Loucy (cell line): ENCODE measurements around the gene BACE1.

ENCODE experiments used
- H2AFZ ChIP-seq: fragments of 200-600 bp; sonication (generic); 2 replicates; pipeline ENCODE4 v1.6.0; 2016; ENCODE audit warnings: antibody characterized with exemption, mild to moderate bottlenecking, low read length, moderate library complexity
- H3F3A ChIP-seq: fragments of 200-600 bp; 2 replicates; pipeline ENCODE4 v1.6.0; 2016; ENCODE audit warnings: antibody characterized with exemption, low read depth, mild to moderate bottlenecking
- H3K27me3 ChIP-seq: fragments of 200-600 bp; sonication (generic); 2 replicates; pipeline ENCODE4 v1.6.1; 2014; ENCODE audit warnings: low read length, mild to moderate bottlenecking; ENCODE audit not compliant: insufficient read depth, poor library complexity, severe bottlenecking
- H3K36me3 ChIP-seq: fragments of 200-600 bp; sonication (generic); 2 replicates; pipeline ENCODE4 v1.6.1; 2016; ENCODE audit warnings: low read length; ENCODE audit not compliant: insufficient read depth
- H3K4me1 ChIP-seq: fragments of 200-600 bp; sonication (generic); 2 replicates; pipeline ENCODE4 v1.5.1; 2014; ENCODE audit warnings: low read length, mild to moderate bottlenecking; ENCODE audit not compliant: insufficient read depth, poor library complexity, severe bottlenecking
- H3K4me2 ChIP-seq: fragments of 200-600 bp; sonication (generic); 2 replicates; pipeline ENCODE4 v1.6.0; 2014; ENCODE audit warnings: antibody characterized with exemption, low read length, low read depth, mild to moderate bottlenecking; ENCODE audit not compliant: poor library complexity, severe bottlenecking
- H3K4me3 ChIP-seq: fragments of 200-600 bp; sonication (generic); 2 replicates; pipeline ENCODE4 v1.5.1; 2014; ENCODE audit warnings: low read length, mild to moderate bottlenecking, mixed read lengths; ENCODE audit not compliant: poor library complexity, severe bottlenecking
- H3K79me2 ChIP-seq: fragments of 200-600 bp; sonication (generic); 2 replicates; pipeline ENCODE4 v1.6.1; 2014; ENCODE audit warnings: low read length; ENCODE audit not compliant: insufficient read depth
- H3K9ac ChIP-seq: fragments of 200-600 bp; sonication (generic); 2 replicates; pipeline ENCODE4 v1.6.0; 2014; ENCODE audit warnings: mild to moderate bottlenecking, low read depth, low read length, moderate library complexity; ENCODE audit not compliant: poor library complexity, severe bottlenecking
- H3K9me2 ChIP-seq: fragments of 200-600 bp; sonication (generic); replicated peaks from 2 replicates; pipeline ENCODE4 v1.6.1; 2016; ENCODE audit warnings: low read depth, low read length, mixed read lengths
- H3K9me3 ChIP-seq: fragments of 200-600 bp; sonication (generic); 2 replicates; pipeline ENCODE4 v1.6.1; 2014; ENCODE audit warnings: mild to moderate bottlenecking, antibody characterized with exemption, low read length, low read depth; ENCODE audit not compliant: insufficient read depth
- H4K20me1 ChIP-seq: fragments of 200-600 bp; sonication (generic); 2 replicates; pipeline ENCODE4 v1.6.0; 2014; ENCODE audit warnings: antibody characterized with exemption, low read length, mild to moderate bottlenecking; ENCODE audit not compliant: insufficient read depth, poor library complexity, severe bottlenecking
- CTCF ChIP-seq: fragments of 200-600 bp; sonication (generic); conservative IDR thresholded peaks from 2 replicates; pipeline ENCODE4 v1.5.1; 2014; ENCODE audit warnings: mild to moderate bottlenecking, antibody characterized with exemption, low read length
- EZH2phosphoT487 ChIP-seq: fragments of 200-600 bp; IDR thresholded peaks from 2 replicates; pipeline ENCODE4 v1.6.1; 2018; ENCODE audit warnings: antibody characterized with exemption, mild to moderate bottlenecking, moderate library complexity, borderline replicate concordance

The BACE1 gene

GRCh38 chr11:117354550-117354949, 38.5 kb upstream of the BACE1 start:
- Histone ChIP-seq H3K9me2 (no peaks in the 10 kb centered on the region), H3K79me2 (no peaks in the 10 kb centered on the region), H3K4me2 (no peak overlapping the region), H2AFZ (no peak overlapping the region), H3K36me3 (peaks cover 6% of the 10 kb centered on the region; the same call in 1 of the 2 replicates), H3K9me3 (no peaks in the 10 kb centered on the region), H3K27me3 (no peaks in the 10 kb centered on the region), H3K9ac (no peak overlapping the region), H4K20me1 (no peaks in the 10 kb centered on the region), H3K4me1 (no peaks in the 10 kb centered on the region), H3K4me3 (no peak overlapping the region), H3F3A (no peaks in the 10 kb centered on the region)
- no peak for TF ChIP-seq EZH2phosphoT487
- no peak for TF ChIP-seq CTCF

- Histone ChIP-seq H3K27me3 (no peaks in the 10 kb centered on the region), H3K4me3 (no peak overlapping the region), H3F3A (no peaks in the 10 kb centered on the region), H3K9me3 (no peaks in the 10 kb centered on the region), H4K20me1 (no peaks in the 10 kb centered on the region), H2AFZ (no peak overlapping the region), H3K79me2 (no peaks in the 10 kb centered on the region), H3K9me2 (no peaks in the 10 kb centered on the region), H3K4me2 (no peak overlapping the region), H3K9ac (no peak overlapping the region), H3K4me1 (no peaks in the 10 kb centered on the region), H3K36me3 (no peaks in the 10 kb centered on the region)
- TF ChIP-seq CTCF (no peak), EZH2phosphoT487 (no peak)
These were observed 29.0 kb upstream of the BACE1 start for GRCh38 chr11:117345039-117345438.

GRCh38 chr11:117337076-117337475, 21.0 kb upstream of the BACE1 start:
- H3F3A ChIP-seq = no peaks in the 10 kb centered on the region
- TF ChIP-seq EZH2phosphoT487 (no peak), CTCF (no peak)
- H4K20me1 ChIP-seq = no peaks in the 10 kb centered on the region
- no peaks in the 10 kb centered on the region for H3K4me1 ChIP-seq
- no peaks in the 10 kb centered on the region for H3K36me3 ChIP-seq
- H2AFZ ChIP-seq = no peak overlapping the region
- H3K9me2 ChIP-seq = no peaks in the 10 kb centered on the region
- H3K4me3 ChIP-seq = no peak overlapping the region
- H3K9me3 ChIP-seq = no peaks in the 10 kb centered on the region
- H3K9ac ChIP-seq = no peak overlapping the region
- H3K4me2 ChIP-seq = no peak overlapping the region
- H3K79me2 ChIP-seq = no peaks in the 10 kb centered on the region
- no peaks in the 10 kb centered on the region for H3K27me3 ChIP-seq
